Fibroblast of mammary gland (primary cell): ENCODE data around the gene RNF41.

Experiments used
- DNase-seq: peaks from one replicate; pipeline ENCODE4 v3.0.0-alpha.2; 2010; ENCODE audit warnings: low read depth
- H3K4me3 ChIP-seq: 2 replicates; pipeline ENCODE4 v1.5.1; 2011; ENCODE audit warnings: low read depth, mild to moderate bottlenecking, low read length, moderate library complexity; ENCODE audit not compliant: control insufficient read depth
- CTCF ChIP-seq: conservative IDR thresholded peaks from 2 replicates; pipeline ENCODE4 v1.5.1; 2011; ENCODE audit warnings: low read depth, low read length, inconsistent platforms; ENCODE audit not compliant: control insufficient read depth, insufficient read depth

RNF41 gene

GRCh38 chr12:56224954-56225353 lies 3.2 kb upstream of the RNF41 start:
- H3K4me3 ChIP-seq: peak overlapping the region; percentile 78
- TF ChIP-seq CTCF: no peak
- no peak for DNase-seq

GRCh38 chr12:56224102-56224701 lies 2.5 kb upstream of the RNF41 start, which contains the start of gene NABP2:
Gene NABP2, plus strand, starts transcription at chr12:56224342. Its CDS starts 515 bp downstream, at chr12:56224857.
- peak; percentile 72 for TF ChIP-seq CTCF
- peak within 1 kb of the TSS; percentile 78 for H3K4me3 ChIP-seq
- DNase-seq: peak; percentile 96

- DNase-seq: no peak
- peak overlapping the region; percentile 40 for H3K4me3 ChIP-seq
- TF ChIP-seq CTCF: no peak
These were observed 1.9 kb upstream of the RNF41 start for GRCh38 chr12:56223571-56224101.

DNA sequence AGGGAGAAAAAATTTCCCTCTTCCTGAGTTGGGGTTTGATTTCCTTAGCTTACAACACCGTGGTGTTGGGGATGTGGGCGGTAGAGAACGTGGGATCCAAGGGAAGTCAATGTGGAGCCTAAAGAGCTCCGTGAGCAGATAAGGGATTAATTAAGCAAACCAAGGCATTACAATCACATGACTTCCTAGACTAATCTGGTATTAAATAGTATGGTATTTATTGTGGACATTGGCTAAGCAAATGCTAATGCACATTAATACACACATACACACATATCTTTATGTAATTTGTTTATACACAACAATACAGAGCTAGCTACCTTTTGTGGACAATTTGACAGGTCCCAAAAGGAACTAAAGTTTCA lies 791 bp upstream of the RNF41 start:
- no peak for DNase-seq
- H3K4me3 ChIP-seq: peak overlapping the region; percentile 94
- TF ChIP-seq CTCF: no peak

DNA sequence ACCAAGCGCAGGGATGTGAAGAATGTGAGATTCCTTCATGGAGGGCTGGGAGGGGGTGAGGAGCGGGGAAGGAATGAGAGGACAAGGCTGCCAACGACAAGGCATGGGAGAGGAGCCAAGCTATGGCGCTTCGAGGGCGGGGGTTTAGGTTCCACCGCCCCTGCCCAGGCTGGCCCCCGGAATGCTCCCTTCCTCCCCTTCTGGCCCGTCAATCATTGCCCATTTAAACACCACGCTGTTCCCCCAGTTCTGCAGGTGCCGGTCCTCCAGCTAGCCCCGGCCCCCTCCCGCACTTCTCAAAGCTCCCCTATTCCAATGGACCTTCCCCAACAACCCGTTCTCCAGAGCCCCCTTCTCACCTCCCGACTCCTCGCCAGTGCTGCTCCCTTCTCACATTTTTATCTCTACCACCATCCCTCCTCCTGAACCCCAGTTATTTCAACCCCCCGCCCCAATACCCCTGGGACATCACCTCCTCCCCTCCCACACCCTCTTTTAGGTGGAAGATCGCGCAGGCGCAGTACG lies 428 bp downstream of the RNF41 start:
- H3K4me3 ChIP-seq: peak overlapping the region; percentile 94
- TF ChIP-seq CTCF: no peak
- DNase-seq: peak; percentile 60

DNA sequence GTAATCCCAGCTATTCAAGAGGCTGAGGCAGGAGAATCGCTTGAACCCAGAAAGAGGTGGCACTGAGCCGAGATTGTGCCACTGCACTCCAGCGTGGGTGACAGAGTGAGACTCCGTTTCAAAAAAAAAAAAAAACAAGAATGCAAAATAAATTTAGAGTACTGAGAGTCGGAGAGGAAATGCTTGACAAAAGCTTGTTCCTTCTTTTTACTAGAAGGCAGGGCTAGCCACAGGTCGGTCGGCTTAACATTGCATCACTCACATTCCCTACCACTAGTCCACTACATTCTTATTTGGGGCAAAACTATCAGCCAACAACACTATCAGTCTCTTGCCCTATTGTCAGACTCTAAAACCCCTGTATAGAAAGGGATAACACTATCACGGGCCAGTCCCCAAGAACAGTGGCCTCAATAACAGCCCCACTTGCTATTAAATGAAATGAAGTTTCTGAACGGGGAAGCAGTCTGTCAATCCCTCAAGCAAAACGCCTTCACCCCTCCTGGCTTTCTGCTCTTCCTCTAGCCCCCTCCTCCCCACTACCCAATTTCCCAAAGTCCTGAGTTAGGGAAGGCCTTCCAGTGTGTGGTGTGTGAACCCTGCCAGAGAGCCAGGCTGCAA lies 1.0 kb downstream of the RNF41 start:
- no peak for TF ChIP-seq CTCF

GRCh38 chr12:56219840-56220239 lies 1.9 kb downstream of the RNF41 start:
- TF ChIP-seq CTCF: no peak
- no peak overlapping the region for H3K4me3 ChIP-seq
- DNase-seq: no peak

More for the DNA sequence above, 1.0 kb downstream of the RNF41 start:
- peak overlapping the region; percentile 94 for H3K4me3 ChIP-seq
- peak; percentile 42 for DNase-seq
